H1 (cell line): Measurements from ENCODE around the gene DPP4. TPM values are rescaled to one million over a fixed set of nuclear protein-coding genes. Genes with fewer than 3 reads are reported as not detected.

Experiments used
- BCL11A ChIP-seq, 2 experiments: IDR thresholded peaks; one replicate each; pipeline ENCODE4 v1.6.1; 2011; ENCODE audit warnings: low read depth in 2 of 2, low read length in 2 of 2, mild to moderate bottlenecking in 2 of 2
- CEBPB ChIP-seq: IDR thresholded peaks from 2 replicates; pipeline ENCODE4 v1.6.1; 2012; ENCODE audit warnings: low read depth, low read length
- HDAC6 ChIP-seq: IDR thresholded peaks from one replicate; pipeline ENCODE4 v1.7.1; 2012; ENCODE audit warnings: low read depth, mild to moderate bottlenecking, inconsistent platforms, low read length, moderate library complexity
- RBBP5 ChIP-seq: IDR thresholded peaks from 2 replicates; pipeline ENCODE4 v1.7.1; 2012; ENCODE audit warnings: low read depth, mild to moderate bottlenecking, inconsistent platforms, low read length, moderate library complexity, borderline replicate concordance
- TCF12 ChIP-seq: IDR thresholded peaks from 2 replicates; pipeline ENCODE4 v1.6.1; 2011; ENCODE audit warnings: low read depth, mild to moderate bottlenecking, low read length
- polyA plus RNA-seq, 7 experiments: library from polyadenylated mRNA; depleted of rRNA in 3 of 7; stranded (reverse) in 5 of 7; unstranded in 2 of 7; fragments of >200 nt in 5 of 7; fragments of 200-250 nt in 2 of 7; gene quantifications; 1 replicate in 5 of 7; 2 replicates in 1 of 7; 4 replicates in 1 of 7; pipeline versions ENCODE4 v1.2.1 to v1.2.3, GENCODE V29; 2011 to 2013; ENCODE audit warnings: missing spikeins in 2 of 7, mixed read lengths in 2 of 7
- total RNA-seq: library from RNA; stranded (reverse); fragmentation: NEBNext Ultra II Directional; extraction: Animal tissue kit (Norgen Biotek cat#: 25700); gene quantifications from 2 replicates; pipeline ENCODE4 v1.2.1, GENCODE V29; 2021
- TF ChIP-seq, protein P1 (sequence below): fragments of 300-600 bp; sonication (generic); IDR thresholded peaks from 2 replicates; pipeline ENCODE4 v1.7.1; 2012; ENCODE audit warnings: low read length, moderate library complexity, mild to moderate bottlenecking, inconsistent platforms; ENCODE audit not compliant: insufficient replicate concordance

Gene DPP4
- total and polyA plus RNA-seq, 2 of the 8 experiments (the other 6 are each of a cell fraction or from before 2014, with no cell fraction given), result 1.3 to 3.1 TPM

DNA sequence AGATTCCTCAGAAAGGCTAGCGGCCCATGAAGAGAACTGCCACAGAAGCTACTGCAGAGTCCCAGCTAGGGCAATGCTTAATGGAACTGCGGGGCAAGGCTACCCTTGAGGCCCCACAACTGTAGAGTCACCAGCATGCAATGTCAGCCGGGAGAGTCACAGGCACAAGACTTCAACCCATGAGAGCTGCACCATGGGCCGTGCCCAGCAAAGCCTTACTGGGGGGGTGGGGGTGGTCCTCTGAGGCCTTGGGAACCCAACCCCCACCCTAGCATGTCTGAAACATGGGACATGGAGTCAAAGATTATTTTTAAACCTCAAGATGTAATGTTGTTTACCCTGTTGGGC is 20.2 kb downstream of the DPP4 start (continued):
- no peak for TF ChIP-seq BCL11A (IDR thresholded peaks at IDR 0.05; ENCODE audit: low read depth in 2 of 2, low read length in 2 of 2)
- TF ChIP-seq, protein P1, sequence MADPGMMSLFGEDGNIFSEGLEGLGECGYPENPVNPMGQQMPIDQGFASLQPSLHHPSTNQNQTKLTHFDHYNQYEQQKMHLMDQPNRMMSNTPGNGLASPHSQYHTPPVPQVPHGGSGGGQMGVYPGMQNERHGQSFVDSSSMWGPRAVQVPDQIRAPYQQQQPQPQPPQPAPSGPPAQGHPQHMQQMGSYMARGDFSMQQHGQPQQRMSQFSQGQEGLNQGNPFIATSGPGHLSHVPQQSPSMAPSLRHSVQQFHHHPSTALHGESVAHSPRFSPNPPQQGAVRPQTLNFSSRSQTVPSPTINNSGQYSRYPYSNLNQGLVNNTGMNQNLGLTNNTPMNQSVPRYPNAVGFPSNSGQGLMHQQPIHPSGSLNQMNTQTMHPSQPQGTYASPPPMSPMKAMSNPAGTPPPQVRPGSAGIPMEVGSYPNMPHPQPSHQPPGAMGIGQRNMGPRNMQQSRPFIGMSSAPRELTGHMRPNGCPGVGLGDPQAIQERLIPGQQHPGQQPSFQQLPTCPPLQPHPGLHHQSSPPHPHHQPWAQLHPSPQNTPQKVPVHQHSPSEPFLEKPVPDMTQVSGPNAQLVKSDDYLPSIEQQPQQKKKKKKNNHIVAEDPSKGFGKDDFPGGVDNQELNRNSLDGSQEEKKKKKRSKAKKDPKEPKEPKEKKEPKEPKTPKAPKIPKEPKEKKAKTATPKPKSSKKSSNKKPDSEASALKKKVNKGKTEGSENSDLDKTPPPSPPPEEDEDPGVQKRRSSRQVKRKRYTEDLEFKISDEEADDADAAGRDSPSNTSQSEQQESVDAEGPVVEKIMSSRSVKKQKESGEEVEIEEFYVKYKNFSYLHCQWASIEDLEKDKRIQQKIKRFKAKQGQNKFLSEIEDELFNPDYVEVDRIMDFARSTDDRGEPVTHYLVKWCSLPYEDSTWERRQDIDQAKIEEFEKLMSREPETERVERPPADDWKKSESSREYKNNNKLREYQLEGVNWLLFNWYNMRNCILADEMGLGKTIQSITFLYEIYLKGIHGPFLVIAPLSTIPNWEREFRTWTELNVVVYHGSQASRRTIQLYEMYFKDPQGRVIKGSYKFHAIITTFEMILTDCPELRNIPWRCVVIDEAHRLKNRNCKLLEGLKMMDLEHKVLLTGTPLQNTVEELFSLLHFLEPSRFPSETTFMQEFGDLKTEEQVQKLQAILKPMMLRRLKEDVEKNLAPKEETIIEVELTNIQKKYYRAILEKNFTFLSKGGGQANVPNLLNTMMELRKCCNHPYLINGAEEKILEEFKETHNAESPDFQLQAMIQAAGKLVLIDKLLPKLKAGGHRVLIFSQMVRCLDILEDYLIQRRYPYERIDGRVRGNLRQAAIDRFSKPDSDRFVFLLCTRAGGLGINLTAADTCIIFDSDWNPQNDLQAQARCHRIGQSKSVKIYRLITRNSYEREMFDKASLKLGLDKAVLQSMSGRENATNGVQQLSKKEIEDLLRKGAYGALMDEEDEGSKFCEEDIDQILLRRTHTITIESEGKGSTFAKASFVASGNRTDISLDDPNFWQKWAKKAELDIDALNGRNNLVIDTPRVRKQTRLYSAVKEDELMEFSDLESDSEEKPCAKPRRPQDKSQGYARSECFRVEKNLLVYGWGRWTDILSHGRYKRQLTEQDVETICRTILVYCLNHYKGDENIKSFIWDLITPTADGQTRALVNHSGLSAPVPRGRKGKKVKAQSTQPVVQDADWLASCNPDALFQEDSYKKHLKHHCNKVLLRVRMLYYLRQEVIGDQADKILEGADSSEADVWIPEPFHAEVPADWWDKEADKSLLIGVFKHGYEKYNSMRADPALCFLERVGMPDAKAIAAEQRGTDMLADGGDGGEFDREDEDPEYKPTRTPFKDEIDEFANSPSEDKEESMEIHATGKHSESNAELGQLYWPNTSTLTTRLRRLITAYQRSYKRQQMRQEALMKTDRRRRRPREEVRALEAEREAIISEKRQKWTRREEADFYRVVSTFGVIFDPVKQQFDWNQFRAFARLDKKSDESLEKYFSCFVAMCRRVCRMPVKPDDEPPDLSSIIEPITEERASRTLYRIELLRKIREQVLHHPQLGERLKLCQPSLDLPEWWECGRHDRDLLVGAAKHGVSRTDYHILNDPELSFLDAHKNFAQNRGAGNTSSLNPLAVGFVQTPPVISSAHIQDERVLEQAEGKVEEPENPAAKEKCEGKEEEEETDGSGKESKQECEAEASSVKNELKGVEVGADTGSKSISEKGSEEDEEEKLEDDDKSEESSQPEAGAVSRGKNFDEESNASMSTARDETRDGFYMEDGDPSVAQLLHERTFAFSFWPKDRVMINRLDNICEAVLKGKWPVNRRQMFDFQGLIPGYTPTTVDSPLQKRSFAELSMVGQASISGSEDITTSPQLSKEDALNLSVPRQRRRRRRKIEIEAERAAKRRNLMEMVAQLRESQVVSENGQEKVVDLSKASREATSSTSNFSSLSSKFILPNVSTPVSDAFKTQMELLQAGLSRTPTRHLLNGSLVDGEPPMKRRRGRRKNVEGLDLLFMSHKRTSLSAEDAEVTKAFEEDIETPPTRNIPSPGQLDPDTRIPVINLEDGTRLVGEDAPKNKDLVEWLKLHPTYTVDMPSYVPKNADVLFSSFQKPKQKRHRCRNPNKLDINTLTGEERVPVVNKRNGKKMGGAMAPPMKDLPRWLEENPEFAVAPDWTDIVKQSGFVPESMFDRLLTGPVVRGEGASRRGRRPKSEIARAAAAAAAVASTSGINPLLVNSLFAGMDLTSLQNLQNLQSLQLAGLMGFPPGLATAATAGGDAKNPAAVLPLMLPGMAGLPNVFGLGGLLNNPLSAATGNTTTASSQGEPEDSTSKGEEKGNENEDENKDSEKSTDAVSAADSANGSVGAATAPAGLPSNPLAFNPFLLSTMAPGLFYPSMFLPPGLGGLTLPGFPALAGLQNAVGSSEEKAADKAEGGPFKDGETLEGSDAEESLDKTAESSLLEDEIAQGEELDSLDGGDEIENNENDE, result no peak
- no peak for TF ChIP-seq CEBPB
- TF ChIP-seq TCF12, result no peak
- no peak for TF ChIP-seq HDAC6
- no peak for TF ChIP-seq RBBP5
- TF ChIP-seq, all 59 proteins: peak for 0
